Measurements from ENCODE around the gene ABO.

Gene ABO

GRCh38 chr9:133262226-133262625 lies 12.8 kb downstream of the ABO start:
- POLR2A ChIA-PET = no interaction called here
- CTCF ChIA-PET = interaction anchor here (1.6 kb wide), 1 partner anchor 75 kb away, joined by 3 read pairs; no protein-coding TSS in a partner anchor
- DNase-seq (ENCODE audit: extremely low spot score) = no peak
- TF ChIP-seq, protein P1, sequence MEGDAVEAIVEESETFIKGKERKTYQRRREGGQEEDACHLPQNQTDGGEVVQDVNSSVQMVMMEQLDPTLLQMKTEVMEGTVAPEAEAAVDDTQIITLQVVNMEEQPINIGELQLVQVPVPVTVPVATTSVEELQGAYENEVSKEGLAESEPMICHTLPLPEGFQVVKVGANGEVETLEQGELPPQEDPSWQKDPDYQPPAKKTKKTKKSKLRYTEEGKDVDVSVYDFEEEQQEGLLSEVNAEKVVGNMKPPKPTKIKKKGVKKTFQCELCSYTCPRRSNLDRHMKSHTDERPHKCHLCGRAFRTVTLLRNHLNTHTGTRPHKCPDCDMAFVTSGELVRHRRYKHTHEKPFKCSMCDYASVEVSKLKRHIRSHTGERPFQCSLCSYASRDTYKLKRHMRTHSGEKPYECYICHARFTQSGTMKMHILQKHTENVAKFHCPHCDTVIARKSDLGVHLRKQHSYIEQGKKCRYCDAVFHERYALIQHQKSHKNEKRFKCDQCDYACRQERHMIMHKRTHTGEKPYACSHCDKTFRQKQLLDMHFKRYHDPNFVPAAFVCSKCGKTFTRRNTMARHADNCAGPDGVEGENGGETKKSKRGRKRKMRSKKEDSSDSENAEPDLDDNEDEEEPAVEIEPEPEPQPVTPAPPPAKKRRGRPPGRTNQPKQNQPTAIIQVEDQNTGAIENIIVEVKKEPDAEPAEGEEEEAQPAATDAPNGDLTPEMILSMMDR (IDR thresholded peaks at IDR 0.05; ENCODE audit: control extremely low read depth, extremely low read depth, low read depth, missing control alignments) = no peak

GRCh38 chr9:133261753-133262120 lies 13.3 kb downstream of the ABO start:
- TF ChIP-seq, protein P1 (IDR thresholded peaks at IDR 0.05; ENCODE audit: control extremely low read depth, extremely low read depth, low read depth, missing control alignments) = no peak
- no peak for DNase-seq (ENCODE audit: extremely low spot score)
- ChIA-PET POLR2A (no interaction called here), CTCF (interaction anchor here (1.6 kb wide), 1 partner anchor 74 kb away, joined by 3 read pairs; no protein-coding TSS in a partner anchor)

GRCh38 chr9:133261103-133261752 lies 13.8 kb downstream of the ABO start:
- no peak for DNase-seq (ENCODE audit: extremely low spot score)
- POLR2A ChIA-PET = no interaction called here
- CTCF ChIA-PET = interaction anchor here (1.6 kb wide), 1 partner anchor 74 kb away, joined by 3 read pairs; no protein-coding TSS in a partner anchor
- TF ChIP-seq, protein P1 (IDR thresholded peaks at IDR 0.05; ENCODE audit: control extremely low read depth, extremely low read depth, low read depth, missing control alignments) = no peak

DNA sequence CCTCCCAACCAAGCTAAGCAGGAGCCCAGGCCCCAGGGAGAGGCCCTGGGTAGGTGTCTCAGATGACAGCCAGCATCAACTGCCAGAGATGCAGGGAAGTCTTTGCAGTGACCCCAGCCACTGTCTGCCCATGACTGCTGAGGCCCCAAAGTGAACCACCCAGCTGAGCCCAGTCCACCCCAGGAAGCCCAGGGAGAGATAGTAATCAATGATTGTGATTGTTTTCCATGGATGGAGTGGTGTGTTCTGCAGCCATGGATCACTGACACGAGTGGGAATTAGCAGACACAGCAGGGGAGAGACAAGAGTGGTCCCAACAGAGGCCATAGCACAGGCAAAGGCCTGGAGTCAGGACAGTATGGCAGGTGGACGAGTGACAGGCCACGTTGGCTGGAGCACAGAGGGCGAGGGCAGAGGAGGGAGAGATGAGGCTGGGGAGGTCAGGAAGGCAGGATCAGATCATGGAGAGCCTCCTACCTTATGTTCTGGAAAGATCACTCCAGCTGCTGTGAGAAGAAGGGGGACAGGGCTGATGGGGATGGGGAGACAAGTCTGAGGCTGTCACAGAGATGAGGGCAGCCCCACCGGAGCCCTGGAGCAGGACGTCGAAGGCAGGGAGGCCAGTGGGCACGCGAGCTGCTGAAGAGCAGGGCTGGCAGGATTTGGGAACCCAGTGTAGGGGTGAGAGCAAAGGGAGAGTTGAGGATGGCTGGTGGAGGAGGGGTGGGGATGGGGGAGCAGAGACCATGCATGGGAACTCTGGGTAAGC lies 14.5 kb downstream of the ABO start:
- TF ChIP-seq, protein P1 (IDR thresholded peaks at IDR 0.05; ENCODE audit: control extremely low read depth, extremely low read depth, low read depth, missing control alignments) = no peak
- POLR2A ChIA-PET = no interaction called here
- no peak for DNase-seq (ENCODE audit: extremely low spot score)
- CTCF ChIA-PET = interaction anchor here (1.6 kb wide), 1 partner anchor 73 kb away, joined by 3 read pairs; no protein-coding TSS in a partner anchor

- CTCF ChIA-PET = interaction anchor here (1.3 to 3.2 kb wide), 2 partner anchors 19 kb away, joined by 3 to 12 read pairs; no protein-coding TSS in a partner anchor
- POLR2A ChIA-PET = no interaction called here
- DNase-seq (ENCODE audit: extremely low spot score) = peak; percentile 12
- TF ChIP-seq, protein P1 (IDR thresholded peaks at IDR 0.05; ENCODE audit: control extremely low read depth, extremely low read depth, low read depth, missing control alignments) = no peak
Measured at GRCh38 chr9:133258061-133259015, 16.7 kb downstream of the ABO start.

- peak; percentile 11 for DNase-seq (ENCODE audit: extremely low spot score)
- TF ChIP-seq, protein P1 (IDR thresholded peaks at IDR 0.05; ENCODE audit: control extremely low read depth, extremely low read depth, low read depth, missing control alignments) = no peak
- ChIA-PET CTCF (interaction anchor here (3.2 kb wide), 1 partner anchor 19 kb away, joined by 12 read pairs; no protein-coding TSS in a partner anchor), POLR2A (no interaction called here)
Measured at GRCh38 chr9:133257465-133257956, 17.5 kb downstream of the ABO start.

Measured in GM10248 (cell line).